Skin of body (tissue), 2 donors: ENCODE data around the gene SPEN. TPM values are rescaled to one million over a fixed set of nuclear protein-coding genes. Genes with fewer than 3 reads are reported as not detected.

Source experiments
- DNase-seq: peaks from one replicate; lab custom pipeline; 2025; lab: John Stamatoyannopoulos, UW
- total RNA-seq: library from RNA; depleted of rRNA; stranded (reverse); fragments of >200 nt; gene quantifications from one replicate; pipeline ENCODE4 v1.2.3, GENCODE V29; 2014

SPEN gene
- total RNA-seq, 1 donor from 2014 or later = 46.5 TPM

DNA sequence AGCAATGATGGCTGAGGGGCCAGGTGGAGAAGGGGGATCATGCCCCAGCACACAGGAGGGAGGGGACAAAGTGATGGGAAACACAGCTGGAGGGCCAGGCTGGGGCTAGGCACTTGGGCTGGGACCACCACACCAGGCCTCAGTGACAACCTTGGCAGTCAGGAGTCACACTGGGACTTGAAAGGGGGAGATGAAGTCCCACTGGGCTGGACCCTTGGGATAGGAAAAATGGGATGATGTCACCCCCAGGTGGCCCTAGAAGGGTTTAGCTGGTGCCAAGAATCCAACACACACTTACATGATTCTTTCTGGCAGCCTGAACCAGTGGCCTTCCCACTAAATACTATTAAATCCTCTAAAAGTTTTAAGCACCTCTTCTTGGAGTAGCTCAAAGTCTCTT lies 111.3 kb downstream of the SPEN start:
- no peak for DNase-seq

DNA sequence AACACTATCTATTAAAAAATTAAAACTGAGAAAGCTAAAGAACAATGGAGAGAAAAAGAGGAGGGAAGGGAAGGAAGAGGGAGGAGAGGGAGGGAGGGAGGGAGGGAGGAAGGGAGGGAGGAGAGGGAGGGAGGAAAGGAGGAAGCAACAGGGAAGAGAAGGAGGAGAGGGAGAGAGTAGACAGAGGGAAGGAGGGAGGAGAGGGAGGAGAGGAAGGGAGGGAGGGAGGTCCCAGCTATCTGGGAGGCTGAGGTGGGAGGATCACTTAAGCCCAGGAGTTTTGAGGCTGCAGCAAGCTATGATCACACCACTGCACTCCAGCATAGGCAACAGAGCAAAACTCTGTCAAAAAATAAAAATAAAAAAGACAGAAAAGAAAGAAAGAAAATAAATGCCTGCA lies 111.9 kb downstream of the SPEN start:
- no peak for DNase-seq

DNA sequence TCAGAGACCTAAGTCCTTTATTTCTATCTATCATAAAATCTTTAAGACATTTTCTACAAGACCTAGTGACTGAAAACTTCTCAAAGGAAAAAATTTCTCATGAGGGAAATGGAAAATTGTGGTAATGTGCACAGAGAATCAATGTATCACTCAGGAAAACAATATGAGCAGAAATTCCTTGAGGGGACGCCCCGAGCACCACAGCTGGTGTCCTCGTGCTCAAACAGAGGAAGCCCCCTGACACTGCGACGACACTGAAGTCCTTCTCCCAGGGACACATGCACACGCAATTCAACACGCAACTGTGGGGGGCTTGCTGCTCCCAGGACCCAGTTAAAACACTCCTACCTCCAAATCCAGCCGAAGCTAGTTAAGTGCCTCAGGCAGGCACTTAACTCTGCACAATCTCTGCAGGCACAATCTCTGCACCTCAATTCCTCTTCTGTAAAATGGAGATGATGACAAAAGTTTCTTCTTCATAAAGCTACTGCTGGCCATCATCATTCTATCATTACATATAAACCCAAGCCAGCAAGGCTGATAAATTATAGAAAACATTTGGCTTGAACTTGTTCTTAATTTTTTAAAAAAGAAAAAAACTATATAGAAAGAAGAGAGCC lies 112.4 kb downstream of the SPEN start:
- DNase-seq = peak; percentile 52

DNA sequence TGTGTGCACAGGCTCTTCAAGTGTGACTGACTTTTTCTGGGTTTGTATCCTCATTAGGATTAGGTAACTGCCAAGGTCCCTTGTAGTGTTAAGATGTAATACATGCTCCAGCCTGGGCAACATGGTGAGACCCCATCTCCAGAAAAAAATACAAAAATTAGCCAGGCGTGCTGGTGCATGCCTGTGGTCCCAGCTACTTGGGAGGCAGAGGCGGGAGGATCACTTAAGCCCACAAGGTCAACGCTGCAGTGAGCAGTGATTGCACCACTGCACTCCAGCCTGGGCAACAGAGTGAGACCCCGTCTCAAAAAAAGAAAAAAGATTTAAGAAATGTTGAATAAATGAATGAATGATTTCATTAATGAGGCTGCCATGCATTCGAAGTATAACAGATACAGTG lies 113.3 kb downstream of the SPEN start:
- DNase-seq = no peak

DNA sequence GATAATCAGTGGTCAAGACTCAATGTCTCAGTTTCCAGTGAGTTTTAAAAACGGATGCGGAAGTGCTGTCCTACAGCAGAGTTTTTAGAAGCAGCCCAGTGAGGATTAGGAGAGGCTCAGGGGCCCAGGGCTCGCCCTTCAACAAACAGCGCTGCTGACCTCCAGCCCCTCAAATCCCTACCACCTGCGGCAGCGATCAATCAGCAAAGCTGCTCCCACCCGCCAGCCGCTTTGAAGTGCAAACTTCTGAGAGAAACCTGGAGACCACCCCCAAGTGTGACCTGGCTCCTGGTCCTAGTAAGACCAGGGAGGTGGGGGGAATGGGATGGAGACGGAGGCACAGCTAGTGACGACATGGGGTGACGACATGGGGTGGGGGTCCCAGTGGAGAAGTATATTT lies 114.0 kb downstream of the SPEN start:
- DNase-seq = no peak

DNA sequence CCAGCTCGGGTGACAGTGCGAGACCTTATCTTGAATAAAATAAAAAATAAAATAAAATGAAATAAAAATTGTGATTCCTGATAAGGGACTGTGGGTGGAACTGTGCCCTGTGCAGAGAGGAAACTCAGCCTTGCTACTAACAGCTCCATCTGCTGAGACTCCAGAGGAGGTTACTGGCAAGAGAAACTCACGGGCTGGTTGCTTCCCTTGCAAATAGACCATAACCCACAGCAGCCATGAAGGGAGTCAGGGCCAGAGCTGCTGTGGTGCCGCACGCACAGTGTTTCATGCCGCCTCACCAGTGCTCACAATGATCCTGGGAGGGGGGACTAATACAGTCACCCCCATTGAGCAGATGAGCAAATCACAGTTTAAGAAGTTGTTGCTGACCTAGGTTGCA lies 114.7 kb downstream of the SPEN start:
- DNase-seq = no peak

DNA sequence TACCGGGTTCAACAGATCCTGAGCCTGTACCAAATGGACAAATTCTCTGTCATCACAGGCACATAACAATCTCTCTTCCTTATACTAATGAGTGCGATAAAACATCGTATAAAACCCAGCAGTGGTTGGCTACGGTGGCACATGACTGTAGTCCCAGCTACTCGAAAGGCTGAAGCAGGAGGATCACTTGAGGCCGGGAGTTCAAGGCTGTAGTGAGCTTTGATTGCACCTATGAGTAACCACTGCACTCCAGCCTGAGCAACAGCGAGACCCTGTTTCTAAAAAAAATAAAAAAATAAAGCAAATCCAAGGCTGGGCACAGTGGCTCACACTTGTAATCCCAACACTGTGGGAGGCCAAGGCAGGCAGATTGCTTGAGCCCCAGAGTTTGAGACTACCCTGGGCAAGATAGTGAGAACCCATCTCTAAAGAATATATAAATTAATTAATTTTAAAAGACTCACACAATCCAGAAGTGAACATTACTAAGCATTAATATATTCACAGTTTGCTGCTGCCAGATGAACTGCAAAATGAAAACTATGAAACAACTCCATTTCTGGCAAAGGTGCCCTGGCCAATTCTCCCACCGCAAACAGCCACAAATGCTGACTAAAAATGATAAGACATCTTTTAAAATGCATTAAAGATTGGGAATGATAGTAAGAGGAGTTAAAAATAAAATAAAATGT lies 115.3 kb downstream of the SPEN start:
- no peak for DNase-seq

DNA sequence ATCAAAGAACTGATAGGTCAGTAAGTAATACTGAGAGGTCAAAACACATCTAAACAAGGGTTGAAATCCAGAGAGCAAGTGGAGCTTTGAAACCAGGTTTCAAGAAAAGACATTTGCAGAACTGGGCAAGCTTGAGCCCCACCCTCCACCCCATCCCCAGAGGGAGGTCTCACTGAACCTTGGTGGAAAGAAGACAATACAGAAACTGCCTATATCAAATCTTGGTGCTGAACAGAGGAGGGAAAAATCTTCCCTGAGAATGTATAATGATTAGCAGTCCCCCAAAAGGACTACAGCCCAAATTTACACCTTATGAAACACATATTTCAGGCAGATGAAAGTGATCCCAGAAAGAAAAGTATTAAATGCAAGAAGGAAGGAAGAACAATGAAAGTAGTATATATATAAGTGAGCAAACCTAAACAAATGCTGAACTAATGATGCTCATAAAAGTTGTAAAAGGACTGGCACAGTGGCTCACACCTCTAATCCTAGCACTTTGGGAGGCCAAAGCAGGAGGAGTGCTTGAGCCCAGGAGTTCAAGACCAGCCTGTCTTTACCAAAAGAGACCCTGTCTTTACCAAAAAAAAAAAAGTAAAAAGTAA lies 116.0 kb downstream of the SPEN start:
- no peak for DNase-seq

DNA sequence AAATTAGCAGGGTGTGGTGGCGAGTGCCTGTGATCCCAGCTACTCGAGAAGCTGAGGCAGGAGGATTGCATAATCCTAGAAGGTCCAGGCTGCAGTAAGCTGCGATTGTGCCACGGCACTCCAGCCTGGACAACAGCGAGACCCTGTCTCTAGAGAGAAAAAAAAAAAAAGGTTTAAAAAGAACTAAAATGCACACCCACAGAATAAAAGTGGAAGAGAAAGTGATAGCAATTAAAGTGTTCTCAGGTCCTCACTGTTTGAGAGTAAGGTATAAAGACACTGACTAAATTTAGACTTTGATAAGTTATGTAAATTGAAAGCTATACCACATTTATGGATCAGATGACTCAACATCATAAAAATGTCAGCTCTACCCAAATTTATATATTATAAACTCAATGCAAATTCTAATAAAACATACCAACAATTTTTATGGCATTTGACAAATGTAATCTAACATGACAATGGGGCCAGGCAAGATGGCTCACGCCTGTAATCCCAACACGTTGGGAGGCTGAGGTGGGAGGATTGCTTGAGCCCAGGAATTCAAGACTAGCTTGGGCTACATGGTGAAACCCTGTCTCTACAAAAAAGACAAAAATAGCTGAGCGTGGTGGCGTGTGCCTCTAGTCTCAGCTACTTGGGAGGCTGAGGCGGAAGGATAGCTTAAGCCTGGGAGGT lies 116.6 kb downstream of the SPEN start:
- no peak for DNase-seq

DNA sequence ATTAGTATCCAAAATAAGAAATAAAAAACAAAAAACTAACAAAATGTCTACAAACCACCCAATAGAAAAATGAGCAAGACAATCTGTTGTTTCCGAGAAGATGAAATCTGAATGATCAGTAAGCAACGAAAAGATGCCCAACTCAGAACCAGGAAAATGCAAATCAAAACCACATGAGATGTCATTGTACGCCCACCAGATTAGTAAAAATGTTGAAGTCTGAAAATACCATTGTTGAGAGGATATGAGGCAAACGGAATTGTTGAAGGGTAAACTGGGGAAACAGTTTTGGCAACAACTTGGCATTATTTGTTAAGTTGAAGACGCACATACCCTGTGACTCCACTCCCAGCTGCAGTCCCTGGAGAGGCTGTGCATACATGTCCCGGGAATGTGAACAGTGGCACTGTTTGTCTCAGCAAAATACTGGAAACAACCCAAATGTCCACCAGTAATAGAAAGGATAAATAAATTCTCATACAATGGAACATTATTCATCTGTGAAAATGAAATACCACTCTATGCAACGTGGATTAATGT lies 117.8 kb downstream of the SPEN start:
- peak; percentile 57 for DNase-seq

DNA sequence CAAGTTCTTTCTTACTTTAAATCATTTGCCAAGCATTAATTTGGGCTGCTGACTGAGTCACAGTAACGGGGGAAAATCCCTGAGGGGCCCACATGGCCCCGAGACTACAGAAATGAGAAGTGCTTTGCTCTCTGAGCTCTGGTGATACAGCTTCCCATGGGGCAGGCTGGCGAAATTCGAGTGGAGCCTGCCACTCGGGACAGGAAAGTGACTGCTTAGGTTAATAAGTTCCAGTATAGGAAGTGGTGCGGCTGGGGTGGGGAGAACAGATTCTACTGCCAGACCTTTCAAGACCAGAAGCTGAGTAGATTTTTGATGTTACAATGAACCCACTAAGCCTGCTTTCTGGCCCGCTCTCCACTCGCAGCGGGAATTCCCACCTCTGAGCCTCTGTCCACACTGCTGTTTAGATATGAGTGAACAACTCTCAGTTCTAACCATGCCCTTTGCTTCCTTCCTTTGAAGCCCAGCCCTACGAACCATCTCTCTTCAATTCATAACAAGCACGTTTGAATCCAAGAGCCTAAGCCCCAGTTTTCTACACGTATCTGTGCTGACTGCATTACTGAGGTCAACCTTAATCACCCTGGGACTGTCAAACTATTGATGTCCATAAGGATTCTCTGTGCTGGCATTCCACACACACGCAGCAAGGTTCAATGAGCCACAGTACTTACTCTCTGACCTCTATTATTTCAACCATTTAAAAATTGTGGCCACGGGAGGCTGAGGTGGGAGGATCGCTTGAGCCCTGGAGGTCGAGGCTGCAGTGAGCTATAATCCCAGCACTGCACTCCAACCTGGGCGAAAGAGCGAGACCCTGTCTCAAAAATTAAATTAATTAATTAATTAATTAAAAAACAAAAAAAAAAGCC lies 118.8 kb downstream of the SPEN start:
- no peak for DNase-seq

DNA sequence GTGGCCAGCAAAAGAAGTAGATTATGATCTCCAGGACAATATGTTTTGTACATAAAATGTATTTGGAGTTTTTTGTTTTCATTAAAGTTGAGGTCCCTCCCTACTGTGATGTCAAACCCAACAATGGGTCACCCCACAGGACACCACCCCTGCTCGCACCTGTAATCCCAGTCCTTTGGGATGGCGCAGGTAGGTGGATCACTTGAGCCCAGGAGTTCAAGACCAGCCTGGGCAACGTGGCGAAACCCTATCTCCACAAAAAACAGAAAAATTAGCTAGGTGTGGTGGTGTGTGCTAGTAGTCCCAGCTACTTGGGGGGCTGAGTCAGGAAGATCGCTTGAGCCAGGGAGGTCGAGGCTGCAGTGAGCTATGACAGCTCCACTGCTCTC lies 119.4 kb downstream of the SPEN start:
- DNase-seq = no peak

DNA sequence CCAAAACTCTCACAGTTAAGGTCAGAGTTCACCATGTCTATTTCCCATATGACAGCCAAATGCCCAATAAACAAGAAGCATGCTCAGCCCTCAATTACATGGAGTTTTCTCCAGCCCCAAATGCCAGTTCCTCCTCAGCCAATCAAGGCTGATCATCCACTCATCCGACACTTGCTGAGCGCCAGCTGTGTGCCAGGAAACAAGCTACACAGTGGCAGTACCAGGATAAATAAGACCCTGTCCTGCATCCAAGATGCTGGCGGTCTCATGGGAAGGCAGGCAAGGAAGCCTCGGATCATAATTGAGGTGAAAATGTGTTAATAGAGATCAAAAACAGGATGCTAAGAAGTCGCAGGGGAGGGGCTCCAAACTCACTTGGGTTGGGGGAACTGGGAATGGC lies 120.7 kb downstream of the SPEN start:
- DNase-seq = no peak

DNA sequence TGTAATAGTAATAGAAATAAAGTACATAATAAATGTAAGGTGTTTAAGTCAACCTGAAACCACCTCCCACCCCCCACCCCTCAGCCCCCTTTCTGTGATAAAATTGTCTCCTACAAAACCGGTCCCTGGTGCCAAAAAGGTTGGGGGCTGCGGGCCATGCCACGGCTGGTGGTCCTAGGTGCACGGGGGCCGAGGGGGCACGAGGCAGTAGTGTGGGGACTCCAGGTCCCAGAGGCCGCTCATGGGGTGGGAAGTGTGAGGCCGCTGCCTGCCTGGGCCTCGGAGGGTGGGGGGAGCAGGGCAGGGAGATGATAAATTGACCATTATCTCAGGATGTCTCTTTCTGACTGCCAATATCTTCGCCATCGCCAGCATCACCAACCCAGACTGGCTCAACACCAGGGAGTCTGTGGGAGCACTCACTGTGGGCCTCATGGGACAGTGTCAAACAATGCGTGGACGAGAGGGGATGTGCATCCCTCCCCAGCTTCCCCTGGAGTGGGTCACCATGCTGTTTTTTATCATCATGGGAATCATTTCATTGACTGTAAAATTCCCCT lies 121.9 kb downstream of the SPEN start:
- no peak for DNase-seq

DNA sequence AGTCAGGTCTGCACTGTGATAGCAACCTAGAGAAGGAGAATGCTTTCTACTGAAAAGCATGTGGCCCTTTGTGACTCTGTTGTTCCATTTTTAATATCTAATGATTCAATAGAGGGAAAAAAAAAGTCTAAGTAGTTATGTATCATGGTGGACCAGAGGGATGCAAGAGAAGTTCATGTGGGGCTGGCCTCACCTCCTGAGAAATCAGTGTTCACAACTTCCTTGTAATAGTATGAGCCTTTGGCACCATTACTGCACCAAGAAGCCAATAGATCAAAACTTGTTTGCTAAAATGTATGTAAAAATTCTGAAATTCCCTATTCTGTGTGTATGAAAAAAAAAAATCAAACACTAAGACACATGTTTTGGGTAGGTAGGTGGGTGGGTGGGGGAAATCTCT lies 123.4 kb downstream of the SPEN start:
- no peak for DNase-seq

DNA sequence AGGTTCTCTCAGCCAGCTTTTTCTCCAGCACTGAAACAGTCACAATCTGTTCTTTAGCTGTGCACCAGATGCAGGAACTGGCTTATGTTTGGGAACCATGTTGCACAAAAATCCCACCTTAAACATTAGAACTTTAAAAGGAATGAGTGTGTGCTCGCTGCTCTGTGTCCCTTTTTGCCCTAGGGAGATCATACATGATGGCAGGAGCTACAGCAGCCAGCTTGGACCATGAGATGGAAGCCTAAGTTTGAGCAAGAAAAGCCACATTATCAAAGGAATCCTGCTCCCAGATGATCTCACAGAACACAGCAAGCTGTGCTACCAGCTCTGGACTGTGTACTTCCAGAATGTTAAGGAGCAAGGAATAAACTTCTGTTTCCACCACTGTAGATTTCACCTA lies 124.9 kb downstream of the SPEN start:
- DNase-seq = no peak

DNA sequence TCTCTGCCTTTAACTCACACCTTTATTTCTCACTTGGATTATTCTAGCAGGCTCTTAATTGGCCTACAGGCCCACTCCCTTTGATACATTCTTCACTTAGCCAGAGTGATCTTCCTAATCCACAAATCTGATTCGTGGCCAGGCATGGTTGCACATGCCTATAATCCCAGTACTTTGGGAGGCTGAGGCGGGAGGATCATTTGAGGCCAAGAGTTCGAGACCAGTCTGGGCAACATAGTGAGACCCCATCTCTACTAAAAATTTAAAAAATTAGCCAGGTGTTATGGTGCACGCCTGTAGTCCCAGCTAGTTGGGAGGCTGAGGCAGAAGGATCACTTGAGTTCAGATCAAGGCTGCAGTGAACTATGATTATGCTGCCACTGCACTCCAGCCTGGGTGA lies 126.3 kb downstream of the SPEN start:
- DNase-seq = no peak

DNA sequence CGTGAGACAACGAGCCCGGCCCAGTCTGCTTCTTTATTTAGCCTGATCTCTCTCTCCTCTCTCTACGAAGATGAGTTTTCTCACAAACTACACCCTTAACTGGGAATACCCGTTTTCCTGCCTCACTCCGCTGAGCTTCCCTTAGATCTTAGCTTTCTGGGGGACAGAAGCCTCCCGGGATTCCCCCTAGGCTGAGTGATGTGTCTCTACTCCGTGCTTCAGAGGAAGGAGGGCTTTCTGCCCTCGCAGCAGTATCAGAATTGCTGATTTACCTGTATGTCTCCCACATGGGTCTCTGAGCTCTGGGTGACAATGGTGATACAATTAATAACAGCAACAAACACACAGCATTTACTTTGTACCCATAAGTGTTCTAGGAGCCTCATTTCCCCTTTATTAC lies 127.3 kb downstream of the SPEN start:
- DNase-seq = no peak

DNA sequence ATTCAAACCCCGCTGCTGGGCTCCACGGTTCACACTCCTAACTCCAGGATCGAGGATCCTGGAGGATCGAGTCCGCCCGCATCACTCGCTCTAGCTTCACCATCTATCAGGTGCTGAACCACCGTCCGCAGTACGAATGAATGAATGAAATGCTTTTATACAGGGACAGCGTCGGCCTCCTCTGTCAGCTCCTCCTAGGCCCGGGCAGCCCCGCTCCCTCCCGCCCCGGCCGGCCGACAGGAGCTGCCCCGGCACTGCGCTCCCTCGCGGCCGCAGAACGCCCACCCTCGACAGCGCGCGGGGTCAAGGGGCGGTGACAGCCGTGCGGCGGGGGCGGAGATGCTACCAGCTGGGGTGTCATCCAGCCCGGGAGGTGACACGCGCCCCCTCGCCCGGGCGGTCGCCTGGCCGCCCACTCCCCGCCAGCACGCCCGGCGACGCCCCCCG lies 127.9 kb downstream of the SPEN start:
- no peak for DNase-seq

DNA sequence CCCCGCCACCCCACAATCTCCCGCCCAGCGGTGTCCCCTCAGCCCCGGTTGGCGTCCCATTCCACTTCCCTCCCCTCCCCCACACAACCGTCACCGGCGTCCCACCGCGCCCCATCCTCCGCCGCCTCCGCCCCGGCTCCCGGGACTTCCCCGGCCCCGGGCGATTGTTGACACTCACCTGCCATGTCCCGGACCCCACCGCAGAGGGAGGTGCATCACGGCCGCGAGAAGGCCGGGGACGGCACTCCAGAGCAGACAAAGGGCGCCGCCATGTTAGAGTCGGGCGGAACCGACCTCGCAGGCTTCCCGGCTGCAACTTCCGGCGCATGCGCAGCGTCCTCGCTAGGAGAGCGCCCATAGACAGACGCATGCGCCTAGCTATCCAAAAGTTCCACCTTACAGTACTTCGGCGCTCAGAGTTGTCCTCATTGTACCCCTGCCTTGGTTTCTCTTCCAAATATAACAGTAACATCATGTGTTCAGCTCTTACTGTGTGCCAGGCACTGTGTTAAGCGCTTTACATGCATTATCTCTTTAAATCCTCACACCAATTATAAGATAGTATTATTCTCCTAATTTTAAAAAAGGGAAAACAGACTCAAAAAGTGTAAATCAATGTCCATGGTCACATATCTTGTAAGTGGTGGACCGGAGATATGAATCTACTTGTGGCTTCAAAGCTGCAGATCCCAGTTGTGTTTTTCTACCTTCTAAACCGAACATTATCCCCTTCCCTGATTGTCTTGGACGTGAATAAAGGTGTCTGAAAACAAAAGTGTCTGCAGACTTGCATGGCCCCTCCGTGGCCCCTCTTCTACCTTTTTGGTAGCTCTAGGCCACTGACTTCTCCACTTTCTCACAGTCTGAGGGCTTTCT lies 128.5 kb downstream of the SPEN start, which contains the start of gene ZBTB17:
ZBTB17 (minus strand) TSS at position 297 of the 876 bp plus-strand sequence. CDS start 27,606 bp downstream, outside the sequence.
- peak; percentile 86 for DNase-seq
